MG63 (cell line): ENCODE data around the gene KLHL40. TPM values are rescaled to one million over a fixed set of nuclear protein-coding genes. Genes with fewer than 3 reads are reported as not detected.
"Not testable (repeated sequence)": the region's sequence is repeated elsewhere in the genome, so short reads cannot be mapped to it uniquely, and the experiment has no call there.

Experiments used
- DNase-seq: peaks from one replicate; pipeline ENCODE4 v3.0.0-alpha.2; 2020
- H3K27me3 ChIP-seq: fragments of 250-450 bp; sonication (Bioruptor Pico); 2 replicates; pipeline ENCODE4 v1.5.1; 2020; ENCODE audit warnings: mild to moderate bottlenecking, moderate library complexity
- H3K36me3 ChIP-seq: fragments of 250-450 bp; sonication (Bioruptor Pico); 2 replicates; pipeline ENCODE4 v1.5.1; 2020; ENCODE audit warnings: mild to moderate bottlenecking, moderate library complexity
- H3K4me3 ChIP-seq: fragments of 250-450 bp; sonication (Bioruptor Pico); 2 replicates; pipeline ENCODE4 v1.5.1; 2020; ENCODE audit warnings: mild to moderate bottlenecking, moderate library complexity
- H3K9me3 ChIP-seq: fragments of 250-450 bp; sonication (Bioruptor Pico); 2 replicates; pipeline ENCODE4 v1.5.1; 2020; ENCODE audit warnings: mild to moderate bottlenecking, moderate library complexity
- total RNA-seq: library from RNA; depleted of rRNA; stranded (reverse); fragments of >200 nt; shearing (Covaris generic); gene quantifications from 2 replicates; pipeline ENCODE4 v1.2.3, GENCODE V29; 2014; ENCODE audit warnings: low replicate concordance

The KLHL40 gene
- total RNA-seq, 1 experiment from 2014 or later = not detected

GRCh38 chr3:42719002-42719401 lies 33.7 kb downstream of the KLHL40 start:
- no peaks in the 10 kb centered on the region for H3K9me3 ChIP-seq
- no peaks in the 10 kb centered on the region for H3K36me3 ChIP-seq
- H3K4me3 ChIP-seq = no peak overlapping the region
- H3K27me3 ChIP-seq = no peaks in the 10 kb centered on the region
- no peak for DNase-seq

GRCh38 chr3:42720126-42720525 lies 34.8 kb downstream of the KLHL40 start:
- H3K36me3 ChIP-seq = no peaks in the 10 kb centered on the region
- H3K9me3 ChIP-seq = no peaks in the 10 kb centered on the region
- no peak for DNase-seq
- H3K4me3 ChIP-seq = no peak overlapping the region
- no peaks in the 10 kb centered on the region for H3K27me3 ChIP-seq

- DNase-seq = peak; percentile 39
- H3K27me3 ChIP-seq = no peaks in the 10 kb centered on the region
- H3K36me3 ChIP-seq = no peaks in the 10 kb centered on the region
- no peaks in the 10 kb centered on the region for H3K9me3 ChIP-seq
- no peak overlapping the region for H3K4me3 ChIP-seq
These were observed 36.4 kb downstream of the KLHL40 start for GRCh38 chr3:42721690-42722089.

GRCh38 chr3:42722442-42722841 lies 37.1 kb downstream of the KLHL40 start:
- not testable (repeated sequence) for DNase-seq, H3K27me3 ChIP-seq, H3K36me3 ChIP-seq, H3K4me3 ChIP-seq, H3K9me3 ChIP-seq

GRCh38 chr3:42723219-42723618 lies 37.9 kb downstream of the KLHL40 start:
- DNase-seq = no peak
- Histone ChIP-seq H3K4me3 (no peak overlapping the region), H3K36me3 (no peaks in the 10 kb centered on the region), H3K9me3 (no peaks in the 10 kb centered on the region), H3K27me3 (no peaks in the 10 kb centered on the region)

GRCh38 chr3:42725454-42725853 lies 40.1 kb downstream of the KLHL40 start:
- H3K27me3 ChIP-seq = no peaks in the 10 kb centered on the region
- H3K36me3 ChIP-seq = no peaks in the 10 kb centered on the region
- DNase-seq = no peak
- no peaks in the 10 kb centered on the region for H3K9me3 ChIP-seq
- H3K4me3 ChIP-seq = no peak overlapping the region

- Histone ChIP-seq H3K9me3 (no peaks in the 10 kb centered on the region), H3K4me3 (no peak overlapping the region), H3K36me3 (no peaks in the 10 kb centered on the region), H3K27me3 (no peaks in the 10 kb centered on the region)
- DNase-seq = no peak
These were observed 42.7 kb downstream of the KLHL40 start for GRCh38 chr3:42728056-42728455.

GRCh38 chr3:42728668-42729364 lies 43.5 kb downstream of the KLHL40 start:
- Histone ChIP-seq H3K36me3 (no peaks in the 10 kb centered on the region), H3K4me3 (no peak overlapping the region), H3K27me3 (no peaks in the 10 kb centered on the region), H3K9me3 (no peaks in the 10 kb centered on the region)
- DNase-seq = no peak

GRCh38 chr3:42729404-42730145 lies 44.2 kb downstream of the KLHL40 start:
- no peaks in the 10 kb centered on the region for H3K36me3 ChIP-seq
- no peak for DNase-seq
- H3K4me3 ChIP-seq = no peak overlapping the region
- H3K27me3 ChIP-seq = no peaks in the 10 kb centered on the region
- H3K9me3 ChIP-seq = no peaks in the 10 kb centered on the region

GRCh38 chr3:42730294-42730693 lies 45.0 kb downstream of the KLHL40 start:
- DNase-seq = no peak
- Histone ChIP-seq H3K36me3 (no peaks in the 10 kb centered on the region), H3K4me3 (no peak overlapping the region), H3K27me3 (no peaks in the 10 kb centered on the region), H3K9me3 (no peaks in the 10 kb centered on the region)

- Histone ChIP-seq H3K9me3 (no peaks in the 10 kb centered on the region), H3K36me3 (no peaks in the 10 kb centered on the region), H3K4me3 (no peak overlapping the region), H3K27me3 (no peaks in the 10 kb centered on the region)
- no peak for DNase-seq
These were observed 45.5 kb downstream of the KLHL40 start for GRCh38 chr3:42730706-42731420.

GRCh38 chr3:42731476-42732195 lies 46.3 kb downstream of the KLHL40 start:
- H3K4me3 ChIP-seq = no peak overlapping the region
- no peak for DNase-seq
- H3K36me3 ChIP-seq = no peaks in the 10 kb centered on the region
- no peaks in the 10 kb centered on the region for H3K27me3 ChIP-seq
- H3K9me3 ChIP-seq = no peaks in the 10 kb centered on the region

GRCh38 chr3:42732196-42732828 lies 47.0 kb downstream of the KLHL40 start:
- H3K27me3 ChIP-seq = no peaks in the 10 kb centered on the region
- no peak overlapping the region for H3K4me3 ChIP-seq
- H3K36me3 ChIP-seq = no peaks in the 10 kb centered on the region
- no peak for DNase-seq
- H3K9me3 ChIP-seq = no peaks in the 10 kb centered on the region

GRCh38 chr3:42732829-42733459 lies 47.6 kb downstream of the KLHL40 start:
- H3K4me3 ChIP-seq = no peak overlapping the region
- H3K36me3 ChIP-seq = no peaks in the 10 kb centered on the region
- DNase-seq = no peak
- H3K9me3 ChIP-seq = no peaks in the 10 kb centered on the region
- H3K27me3 ChIP-seq = no peaks in the 10 kb centered on the region

- no peak for DNase-seq
- no peaks in the 10 kb centered on the region for H3K27me3 ChIP-seq
- no peaks in the 10 kb centered on the region for H3K36me3 ChIP-seq
- no peaks in the 10 kb centered on the region for H3K9me3 ChIP-seq
- no peak overlapping the region for H3K4me3 ChIP-seq
These were observed 48.3 kb downstream of the KLHL40 start for GRCh38 chr3:42733501-42734262.
